GM19099 (cell line): ENCODE measurements around the gene MORN5.

Source experiments
- POLR2A ChIP-seq: IDR thresholded peaks from 3 replicates; pipeline ENCODE4 v1.6.1; 2011; ENCODE audit warnings: low read depth; ENCODE audit not compliant: insufficient read length; ENCODE audit errors: extremely low read depth

The MORN5 gene

DNA sequence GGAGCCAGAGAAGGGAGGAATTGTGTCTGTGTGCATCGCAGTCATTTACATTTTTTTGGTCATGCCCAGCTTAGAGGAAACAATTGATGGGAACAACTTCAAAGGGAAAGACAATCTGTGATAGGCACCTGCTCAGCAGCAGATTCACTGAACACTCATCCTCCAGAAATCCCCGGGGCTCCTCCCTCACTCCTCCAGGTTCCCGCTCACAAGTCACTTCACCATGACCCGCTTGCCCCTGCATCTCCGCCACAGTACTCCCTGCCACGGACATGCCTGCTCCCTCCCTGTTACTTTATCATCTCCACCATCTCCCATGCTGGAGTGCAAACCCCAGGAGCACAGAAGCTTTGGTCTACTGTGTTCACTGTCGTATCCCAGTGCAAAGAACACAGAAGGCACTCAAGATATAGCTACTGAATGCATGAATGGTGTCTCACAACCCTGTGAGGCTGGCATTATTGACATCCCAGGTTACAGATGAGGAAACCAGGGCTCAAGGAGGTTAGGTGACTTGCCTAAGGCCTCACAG is 52.8 kb downstream of the MORN5 start:
- no peak for TF ChIP-seq POLR2A

DNA sequence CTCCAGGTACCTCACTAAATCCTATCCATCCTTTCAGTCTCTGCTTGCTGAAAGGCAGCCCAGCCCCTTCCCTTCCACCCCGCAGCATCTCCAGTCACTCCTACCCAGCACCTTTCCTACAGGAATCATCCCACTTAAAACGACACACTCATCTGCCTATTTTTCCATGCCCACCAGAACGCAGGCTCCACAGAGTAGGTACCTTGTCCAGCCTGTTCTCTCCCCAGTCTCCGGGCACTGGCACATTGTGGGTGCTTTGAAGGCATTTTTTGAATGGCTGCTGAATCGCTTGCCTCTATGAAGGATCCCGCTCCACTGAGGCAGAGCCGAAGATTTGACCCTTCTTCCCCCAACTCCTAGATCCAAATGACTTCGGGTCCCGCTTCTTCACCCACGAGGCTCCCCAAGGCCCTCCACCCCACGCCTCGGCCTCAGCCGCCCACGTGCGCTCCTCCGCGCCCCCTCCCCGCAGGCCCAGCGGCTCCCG is 53.4 kb downstream of the MORN5 start:
- TF ChIP-seq POLR2A = no peak

- TF ChIP-seq POLR2A = no peak
Measured at GRCh38 chr9:122213589-122214413, 54.1 kb downstream of the MORN5 start.

- no peak for TF ChIP-seq POLR2A
Measured at GRCh38 chr9:122214507-122214906, 54.8 kb downstream of the MORN5 start.

- no peak for TF ChIP-seq POLR2A
Measured at GRCh38 chr9:122215663-122216062, 56.0 kb downstream of the MORN5 start.

DNA sequence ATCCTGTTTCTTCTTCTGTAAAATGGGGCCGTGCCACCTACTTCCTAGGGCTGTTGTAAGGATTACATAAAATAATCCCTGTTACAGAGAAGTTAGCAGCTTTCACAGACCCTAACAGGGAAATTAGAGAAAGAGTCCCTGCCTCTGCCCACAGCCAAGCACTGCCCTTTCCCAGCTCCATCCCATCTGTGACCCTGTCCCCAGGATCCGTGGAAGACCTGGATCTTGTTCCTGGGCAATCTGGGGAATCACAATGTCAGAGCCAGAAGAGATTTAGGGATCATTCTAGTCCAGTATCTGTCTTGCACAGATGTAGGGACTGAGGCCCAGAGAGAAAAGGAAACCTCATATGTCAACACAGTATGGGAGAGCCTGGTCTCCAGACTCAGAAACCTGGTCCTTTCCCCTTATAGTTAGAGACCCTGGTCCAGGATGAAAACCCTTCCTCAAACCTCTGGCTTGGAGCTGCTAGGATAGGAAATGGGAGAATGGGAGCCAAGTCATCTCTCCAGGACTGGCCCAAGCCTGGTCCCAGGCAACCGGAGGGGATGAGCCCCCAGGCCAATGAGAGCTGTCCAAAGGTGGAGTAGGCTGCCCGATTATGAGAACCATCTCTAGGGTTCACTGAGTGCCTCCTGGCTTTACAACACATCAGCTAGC is 56.6 kb downstream of the MORN5 start:
- no peak for TF ChIP-seq POLR2A

DNA sequence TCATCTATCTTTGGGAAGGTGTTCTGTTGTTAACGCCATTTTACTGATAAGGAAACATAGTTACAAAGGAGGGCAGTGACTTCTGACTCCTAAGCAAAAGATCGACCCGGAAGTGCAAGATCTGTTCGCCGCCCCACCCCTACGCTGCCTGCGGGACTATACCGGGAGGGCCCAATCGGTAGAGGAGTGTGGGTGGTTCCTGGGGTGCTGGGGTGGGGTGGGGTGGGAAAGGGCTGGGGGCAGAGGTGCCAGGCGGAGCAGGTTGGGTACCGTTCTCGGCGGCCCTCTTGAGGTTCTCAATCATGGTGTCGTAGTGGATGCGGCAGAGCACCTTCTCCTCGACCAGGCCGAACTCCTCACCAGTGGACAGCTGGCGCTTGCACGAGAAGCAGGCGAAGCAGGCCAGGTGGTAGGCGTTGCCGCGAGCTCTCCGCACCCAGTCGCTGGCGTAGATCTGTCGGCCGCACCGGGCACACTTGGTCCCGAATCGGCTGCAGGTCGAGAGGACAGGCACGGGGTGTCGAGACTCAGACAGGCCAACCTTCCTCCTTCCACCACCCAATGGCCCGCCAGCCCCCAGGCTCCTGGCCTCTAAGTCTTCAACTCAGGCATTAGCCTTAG is 57.2 kb downstream of the MORN5 start:
- no peak for TF ChIP-seq POLR2A

DNA sequence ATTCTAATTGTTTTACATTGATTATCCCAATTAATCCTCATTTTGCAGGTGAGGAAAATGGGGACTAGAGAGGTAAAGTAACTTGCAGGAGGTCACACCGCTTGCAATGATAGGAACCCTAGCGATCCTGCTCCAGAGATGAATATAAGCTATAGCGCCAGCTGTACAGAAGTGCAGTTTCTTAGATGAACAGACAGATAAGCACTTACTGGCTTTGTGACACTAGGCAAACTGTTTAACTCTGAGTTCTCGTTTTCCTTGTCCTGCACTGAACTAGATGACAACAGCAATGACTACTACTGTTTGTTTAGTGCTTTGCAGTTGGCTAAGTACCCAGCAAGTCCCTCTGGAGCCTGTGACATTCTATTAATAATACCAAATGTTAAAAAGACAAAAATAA is 57.9 kb downstream of the MORN5 start:
- TF ChIP-seq POLR2A = no peak

GRCh38 chr9:122218071-122218934 is 58.6 kb downstream of the MORN5 start:
- no peak for TF ChIP-seq POLR2A

- TF ChIP-seq POLR2A = no peak
Measured at GRCh38 chr9:122218935-122219855, 59.5 kb downstream of the MORN5 start.

GRCh38 chr9:122219856-122220672 is 60.4 kb downstream of the MORN5 start:
- no peak for TF ChIP-seq POLR2A

- no peak for TF ChIP-seq POLR2A
Measured at GRCh38 chr9:122220673-122221182, 61.0 kb downstream of the MORN5 start.
